K562 (cell line): Measurements from ENCODE around the gene NOX5.

Experiments
- ESRRB ChIP-seq: fragments of 250-450 bp; sonication (Bioruptor Pico); IDR thresholded peaks from 2 replicates; pipeline ENCODE4 v1.5.0; 2020; ENCODE audit warnings: mild to moderate bottlenecking, moderate library complexity, borderline replicate concordance
- RAD21 ChIP-seq, 2 experiments: fragments of 250-450 bp in 1 of 2; fragments of 450-650 bp in 1 of 2; sonication (Bioruptor Pico) in 1 of 2; formaldehyde crosslinking in 1 of 2; IDR thresholded peaks in 1 of 2; conservative IDR thresholded peaks in 1 of 2; 2 replicates each; pipeline versions ENCODE4 v1.4.0 to v1.8.0; 2020 to 2022; ENCODE audit warnings: mild to moderate bottlenecking in 2 of 2, moderate library complexity in 1 of 2
- TARDBP ChIP-seq: fragments of 450-650 bp; IDR thresholded peaks from 2 replicates; pipeline ENCODE4 v1.6.1; 2016
- TCF7L2 ChIP-seq: fragments of 150-350 bp; IDR thresholded peaks from 2 replicates; pipeline ENCODE4 v1.6.1; 2016; ENCODE audit warnings: low read depth, mild to moderate bottlenecking, low read length, moderate library complexity
- ZNF24 ChIP-seq: fragments of 450-650 bp; IDR thresholded peaks from 2 replicates; pipeline ENCODE4 v1.6.1; 2016
- TF ChIP-seq, protein P1 (sequence below), 3 experiments: IDR thresholded peaks in 2 of 3; conservative IDR thresholded peaks in 1 of 3; 2 replicates each; pipeline ENCODE4 v1.5.1; 2011 to 2012; ENCODE audit warnings: low read length in 3 of 3, mild to moderate bottlenecking in 3 of 3, control low read depth in 2 of 3, improper control_type of control experiment in 1 of 3, inconsistent platforms in 1 of 3, low read depth in 1 of 3, mixed read lengths in 1 of 3, moderate library complexity in 1 of 3; ENCODE audit not compliant: insufficient read depth in 2 of 3
- TF ChIP-seq, protein P2 (sequence below): sonication (generic); formaldehyde crosslinking; IDR thresholded peaks from 2 replicates; pipeline ENCODE4 v1.8.0; 2022; ENCODE audit warnings: mild to moderate bottlenecking, missing genetic modification reagents

DNA sequence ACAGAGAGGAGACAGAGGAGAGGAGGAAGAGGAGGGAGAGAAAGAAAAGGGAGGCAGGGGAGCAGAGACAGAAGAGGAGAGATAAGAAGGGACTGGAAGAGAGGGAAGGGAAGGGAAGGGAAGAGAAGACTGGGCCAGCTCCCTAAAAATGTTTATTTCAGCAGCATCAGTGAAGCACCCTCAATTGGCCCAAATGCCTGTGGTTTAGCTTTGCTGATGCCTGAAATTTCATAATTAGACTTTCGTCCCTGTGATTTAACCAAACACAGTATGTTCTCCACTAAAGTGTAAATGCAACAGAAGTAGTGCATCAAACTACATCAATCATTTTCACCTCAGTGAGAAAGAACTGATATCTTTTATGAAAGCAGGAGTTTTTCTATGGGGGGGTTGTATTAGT lies 55.9 kb downstream of the NOX5 start:
- TF ChIP-seq TARDBP (no peak), RAD21 (CRISPR knock-in tag; conservative IDR thresholded peaks at IDR 0.05 in 1 of 2, IDR thresholded peaks at IDR 0.05 in 1 of 2) (no peak), TCF7L2 (no peak), ZNF24 (no peak), ESRRB (CRISPR knock-in tag) (no peak)
- TF ChIP-seq, protein P1, sequence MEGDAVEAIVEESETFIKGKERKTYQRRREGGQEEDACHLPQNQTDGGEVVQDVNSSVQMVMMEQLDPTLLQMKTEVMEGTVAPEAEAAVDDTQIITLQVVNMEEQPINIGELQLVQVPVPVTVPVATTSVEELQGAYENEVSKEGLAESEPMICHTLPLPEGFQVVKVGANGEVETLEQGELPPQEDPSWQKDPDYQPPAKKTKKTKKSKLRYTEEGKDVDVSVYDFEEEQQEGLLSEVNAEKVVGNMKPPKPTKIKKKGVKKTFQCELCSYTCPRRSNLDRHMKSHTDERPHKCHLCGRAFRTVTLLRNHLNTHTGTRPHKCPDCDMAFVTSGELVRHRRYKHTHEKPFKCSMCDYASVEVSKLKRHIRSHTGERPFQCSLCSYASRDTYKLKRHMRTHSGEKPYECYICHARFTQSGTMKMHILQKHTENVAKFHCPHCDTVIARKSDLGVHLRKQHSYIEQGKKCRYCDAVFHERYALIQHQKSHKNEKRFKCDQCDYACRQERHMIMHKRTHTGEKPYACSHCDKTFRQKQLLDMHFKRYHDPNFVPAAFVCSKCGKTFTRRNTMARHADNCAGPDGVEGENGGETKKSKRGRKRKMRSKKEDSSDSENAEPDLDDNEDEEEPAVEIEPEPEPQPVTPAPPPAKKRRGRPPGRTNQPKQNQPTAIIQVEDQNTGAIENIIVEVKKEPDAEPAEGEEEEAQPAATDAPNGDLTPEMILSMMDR (IDR thresholded peaks at IDR 0.05 in 2 of 3, conservative IDR thresholded peaks at IDR 0.05 in 1 of 3; ENCODE audit: insufficient read depth in 2 of 3, low read depth in 1 of 3, low read length in 3 of 3), result no peak
- TF ChIP-seq, protein P2, sequence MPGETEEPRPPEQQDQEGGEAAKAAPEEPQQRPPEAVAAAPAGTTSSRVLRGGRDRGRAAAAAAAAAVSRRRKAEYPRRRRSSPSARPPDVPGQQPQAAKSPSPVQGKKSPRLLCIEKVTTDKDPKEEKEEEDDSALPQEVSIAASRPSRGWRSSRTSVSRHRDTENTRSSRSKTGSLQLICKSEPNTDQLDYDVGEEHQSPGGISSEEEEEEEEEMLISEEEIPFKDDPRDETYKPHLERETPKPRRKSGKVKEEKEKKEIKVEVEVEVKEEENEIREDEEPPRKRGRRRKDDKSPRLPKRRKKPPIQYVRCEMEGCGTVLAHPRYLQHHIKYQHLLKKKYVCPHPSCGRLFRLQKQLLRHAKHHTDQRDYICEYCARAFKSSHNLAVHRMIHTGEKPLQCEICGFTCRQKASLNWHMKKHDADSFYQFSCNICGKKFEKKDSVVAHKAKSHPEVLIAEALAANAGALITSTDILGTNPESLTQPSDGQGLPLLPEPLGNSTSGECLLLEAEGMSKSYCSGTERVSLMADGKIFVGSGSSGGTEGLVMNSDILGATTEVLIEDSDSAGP (CRISPR knock-in tag), result no peak
